DND-41 (cell line): ENCODE data around the gene LAMTOR4.

Source experiments
- ATAC-seq: fragments of 200-7000 bp; cut with Tn5 transposase; 3 replicates; pipeline ENCODE4 v1.9.1; 2021; ENCODE audit warnings: low read depth; ENCODE audit not compliant: insufficient read depth
- DNase-seq: peaks from one replicate; pipeline ENCODE4 v3.0.0-alpha.2; 2020
- H2AFZ ChIP-seq: 2 replicates; pipeline ENCODE4 v1.6.0; 2012; ENCODE audit warnings: low read depth, low read length
- H3K27ac ChIP-seq: 2 replicates; pipeline ENCODE4 v1.5.1; 2012; ENCODE audit warnings: low read length, inconsistent platforms
- H3K27me3 ChIP-seq: fragments of 200-600 bp; sonication (generic); 2 replicates; pipeline ENCODE4 v1.6.0; 2012; ENCODE audit warnings: low read length, mild to moderate bottlenecking, inconsistent platforms; ENCODE audit not compliant: insufficient read depth, poor library complexity
- H3K36me3 ChIP-seq: 2 replicates; pipeline ENCODE4 v1.5.1; 2012; ENCODE audit warnings: low read length, inconsistent platforms; ENCODE audit not compliant: insufficient read depth
- H3K4me1 ChIP-seq: 2 replicates; pipeline ENCODE4 v1.5.1; 2012; ENCODE audit warnings: mild to moderate bottlenecking, low read length; ENCODE audit not compliant: insufficient read depth
- H3K4me2 ChIP-seq: 2 replicates; pipeline ENCODE4 v1.6.0; 2012; ENCODE audit warnings: mild to moderate bottlenecking, moderate library complexity, low read length, inconsistent platforms; ENCODE audit not compliant: insufficient read depth
- H3K4me3 ChIP-seq, 2 experiments: fragments of 200-600 bp in 1 of 2; shearing (Covaris generic) in 1 of 2; 2 replicates each; pipeline ENCODE4 v1.5.1; 2012 to 2016; ENCODE audit warnings: inconsistent platforms in 2 of 2, low read length in 2 of 2, mild to moderate bottlenecking in 2 of 2, low read depth in 1 of 2, moderate library complexity in 1 of 2
- H3K79me2 ChIP-seq: 2 replicates; pipeline ENCODE4 v1.6.0; 2012; ENCODE audit warnings: low read length, inconsistent platforms; ENCODE audit not compliant: insufficient read depth
- H3K9ac ChIP-seq: 2 replicates; pipeline ENCODE4 v1.6.0; 2012; ENCODE audit warnings: low read depth, mild to moderate bottlenecking, inconsistent platforms, low read length, moderate library complexity
- H3K9me3 ChIP-seq: 2 replicates; pipeline ENCODE4 v1.5.1; 2012; ENCODE audit warnings: low read length, moderate library complexity, mild to moderate bottlenecking, inconsistent platforms; ENCODE audit not compliant: insufficient read depth, severe bottlenecking
- H4K20me1 ChIP-seq: 2 replicates; pipeline ENCODE4 v1.6.0; 2012; ENCODE audit warnings: low read length; ENCODE audit not compliant: insufficient read depth
- CTCF ChIP-seq: IDR thresholded peaks from 2 replicates; pipeline ENCODE4 v1.5.1; 2012; ENCODE audit warnings: borderline replicate concordance, low read length, moderate library complexity, mild to moderate bottlenecking; ENCODE audit not compliant: poor library complexity, severe bottlenecking; ENCODE audit errors: extremely low read depth
- EZH2 ChIP-seq: IDR thresholded peaks from 3 replicates; pipeline ENCODE4 v1.6.1; 2012; ENCODE audit warnings: borderline replicate concordance, low read depth, mild to moderate bottlenecking, moderate library complexity, low read length, inconsistent platforms; ENCODE audit not compliant: severe bottlenecking

LAMTOR4 gene

GRCh38 chr7:100173806-100174495 is 25.2 kb downstream of the LAMTOR4 start:
- TF ChIP-seq CTCF (no peak), EZH2 (no peak)
- no peak overlapping the region for H3K4me3 ChIP-seq

GRCh38 chr7:100174582-100174981 is 25.9 kb downstream of the LAMTOR4 start:
- TF ChIP-seq EZH2 (no peak), CTCF (no peak)
- H3K36me3 ChIP-seq = peaks cover 18% of the 10 kb centered on the region
- H3K4me2 ChIP-seq = no peak overlapping the region
- H3K9ac ChIP-seq = no peak overlapping the region
- no peak overlapping the region for H2AFZ ChIP-seq
- no peaks in the 10 kb centered on the region for H3K9me3 ChIP-seq
- DNase-seq (no peak), ATAC-seq (no peak)
- H3K4me1 ChIP-seq = peaks cover 30% of the 10 kb centered on the region
- H3K79me2 ChIP-seq = peaks cover 6% of the 10 kb centered on the region
- H4K20me1 ChIP-seq = peaks cover 2% of the 10 kb centered on the region; the same call in 1 of the 2 replicates
- no peaks in the 10 kb centered on the region for H3K27me3 ChIP-seq
- H3K4me3 ChIP-seq = no peak overlapping the region
- H3K27ac ChIP-seq = no peak overlapping the region

More at GRCh38 chr7:100173806-100174495, 25.2 kb downstream of the LAMTOR4 start:
- no peaks in the 10 kb centered on the region for H3K9me3 ChIP-seq
- no peak overlapping the region for H3K27ac ChIP-seq
- ATAC-seq = no peak
- peaks cover 6% of the 10 kb centered on the region for H3K79me2 ChIP-seq
- no peak overlapping the region for H3K9ac ChIP-seq
- peaks cover 2% of the 10 kb centered on the region; the same call in 1 of the 2 replicates for H4K20me1 ChIP-seq
- DNase-seq = no peak
- H3K4me2 ChIP-seq = no peak overlapping the region
- peaks cover 18% of the 10 kb centered on the region for H3K36me3 ChIP-seq
- H2AFZ ChIP-seq = no peak overlapping the region
- no peaks in the 10 kb centered on the region for H3K27me3 ChIP-seq
- H3K4me1 ChIP-seq = peaks cover 32% of the 10 kb centered on the region

- H3K4me1 ChIP-seq = peaks cover 38% of the 10 kb centered on the region
- no peak overlapping the region for H3K4me3 ChIP-seq
- DNase-seq = no peak
- H3K79me2 ChIP-seq = peaks cover 6% of the 10 kb centered on the region
- no peak for TF ChIP-seq CTCF
- no peak for TF ChIP-seq EZH2
- H3K27ac ChIP-seq = peak overlapping the region; percentile 16; the same call in 1 of the 2 replicates
- peak overlapping the region; percentile 15 for H3K4me2 ChIP-seq
- ATAC-seq = no peak
- H4K20me1 ChIP-seq = peaks cover 2% of the 10 kb centered on the region; the same call in 1 of the 2 replicates
- H3K36me3 ChIP-seq = peaks cover 18% of the 10 kb centered on the region
- H3K9ac ChIP-seq = no peak overlapping the region
- no peaks in the 10 kb centered on the region for H3K9me3 ChIP-seq
- H3K27me3 ChIP-seq = no peaks in the 10 kb centered on the region
- H2AFZ ChIP-seq = no peak overlapping the region
Observed at GRCh38 chr7:100175296-100175935, 26.7 kb downstream of the LAMTOR4 start.
